HepG2 (cell line): ENCODE data around the gene EHD1. TPM values are rescaled to one million over a fixed set of nuclear protein-coding genes. Genes with fewer than 3 reads are reported as not detected.

ENCODE experiments used
- DPF2 ChIP-seq: sonication (generic); formaldehyde crosslinking; IDR thresholded peaks from 2 replicates; pipeline ENCODE4 v1.4.0; 2020; ENCODE audit warnings: mild to moderate bottlenecking, low read depth, missing genetic modification reagents, borderline replicate concordance
- FOXA3 ChIP-seq: IDR thresholded peaks from 2 replicates; pipeline ENCODE4 v1.6.1; 2016; ENCODE audit warnings: missing genetic modification reagents, missing compliant biosample characterization
- GMEB1 ChIP-seq: sonication (generic); formaldehyde crosslinking; IDR thresholded peaks from 2 replicates; pipeline ENCODE4 v1.5.1; 2020; ENCODE audit warnings: missing genetic modification reagents, mild to moderate bottlenecking, borderline replicate concordance
- JUNB ChIP-seq: sonication (generic); formaldehyde crosslinking; IDR thresholded peaks from 2 replicates; pipeline ENCODE4 v1.8.0; 2022; ENCODE audit warnings: missing genetic modification reagents, mild to moderate bottlenecking, borderline replicate concordance
- KLF13 ChIP-seq: sonication (generic); formaldehyde crosslinking; IDR thresholded peaks from 2 replicates; pipeline ENCODE4 v1.4.0; 2020; ENCODE audit warnings: mild to moderate bottlenecking, missing genetic modification reagents
- MZF1 ChIP-seq: sonication (generic); formaldehyde crosslinking; IDR thresholded peaks from 2 replicates; pipeline ENCODE4 v1.8.1; 2023; ENCODE audit warnings: mild to moderate bottlenecking, missing genetic modification reagents, borderline replicate concordance
- PCBP1 ChIP-seq: fragments of 200-400 bp; formaldehyde crosslinking; IDR thresholded peaks from 2 replicates; pipeline ENCODE4 v1.6.1; 2017; ENCODE audit warnings: mild to moderate bottlenecking, low read depth, low read length, borderline replicate concordance
- PREB ChIP-seq: sonication (generic); formaldehyde crosslinking; IDR thresholded peaks from 2 replicates; pipeline ENCODE4 v1.4.0; 2020; ENCODE audit warnings: missing genetic modification reagents
- SMARCC2 ChIP-seq: fragments of 450-650 bp; IDR thresholded peaks from 2 replicates; pipeline ENCODE4 v1.6.1; 2017; ENCODE audit warnings: antibody characterized with exemption, mild to moderate bottlenecking
- TP53 ChIP-seq: sonication (generic); formaldehyde crosslinking; conservative IDR thresholded peaks from 2 replicates; pipeline ENCODE4 v1.4.0; 2020; ENCODE audit warnings: missing genetic modification reagents
- ZFP90 ChIP-seq: sonication (generic); formaldehyde crosslinking; IDR thresholded peaks from 2 replicates; pipeline ENCODE4 v1.8.0; 2022; ENCODE audit warnings: missing genetic modification reagents, mild to moderate bottlenecking, inconsistent platforms, borderline replicate concordance
- ZNF136 ChIP-seq: sonication (generic); formaldehyde crosslinking; IDR thresholded peaks from 2 replicates; pipeline ENCODE4 v1.8.1; 2022; ENCODE audit warnings: low read depth, mild to moderate bottlenecking, moderate library complexity, missing genetic modification reagents
- ZNF234 ChIP-seq: sonication (generic); formaldehyde crosslinking; conservative IDR thresholded peaks from 2 replicates; pipeline ENCODE4 v1.5.1; 2020; ENCODE audit warnings: mild to moderate bottlenecking, missing genetic modification reagents
- ZNF546 ChIP-seq: sonication (generic); formaldehyde crosslinking; conservative IDR thresholded peaks from 2 replicates; pipeline ENCODE4 v1.8.1; 2023; ENCODE audit warnings: mild to moderate bottlenecking, missing genetic modification reagents
- ZNF614 ChIP-seq: IDR thresholded peaks from 2 replicates; pipeline ENCODE4 v1.6.1; 2018; ENCODE audit warnings: missing biosample characterization, missing genetic modification reagents, inconsistent platforms, borderline replicate concordance
- ZNF660 ChIP-seq: sonication (generic); formaldehyde crosslinking; IDR thresholded peaks from 2 replicates; pipeline ENCODE4 v1.5.1; 2020; ENCODE audit warnings: mild to moderate bottlenecking, low read depth, missing genetic modification reagents, borderline replicate concordance
- ZNF691 ChIP-seq: sonication (generic); formaldehyde crosslinking; IDR thresholded peaks from 2 replicates; pipeline ENCODE4 v1.4.0; 2020; ENCODE audit warnings: missing genetic modification reagents, low read depth, mild to moderate bottlenecking, borderline replicate concordance
- ZNF761 ChIP-seq: sonication (generic); formaldehyde crosslinking; conservative IDR thresholded peaks from 2 replicates; pipeline ENCODE4 v1.4.0; 2020; ENCODE audit warnings: mild to moderate bottlenecking, missing genetic modification reagents
- polyA plus RNA-seq, 8 experiments: library from polyadenylated mRNA; depleted of rRNA in 3 of 8; stranded (reverse) in 7 of 8; unstranded in 1 of 8; fragments of >200 nt; fragmentation: Illumina TruSeq in 4 of 8; extraction: Trizol in 4 of 8; gene quantifications; 2 replicates each; pipeline versions ENCODE4 v1.2.1 to v1.2.3, GENCODE V29; 2011 to 2016; ENCODE audit warnings: low read depth in 4 of 8, missing spikeins in 1 of 8, mixed read lengths in 1 of 8; ENCODE audit not compliant: insufficient read depth in 1 of 8
- total RNA-seq, 5 experiments: library from RNA; depleted of rRNA; stranded (reverse); fragments of >200 nt; fragmentation: Illumina TruSeq; extraction: Trizol; gene quantifications; 2 replicates each; pipeline ENCODE4 v1.2.3, GENCODE V29; 2016; ENCODE audit warnings: low read depth in 1 of 5
- TF ChIP-seq, protein P1 (sequence below): sonication (generic); formaldehyde crosslinking; IDR thresholded peaks from 2 replicates; pipeline ENCODE4 v1.9.0; 2021; ENCODE audit warnings: missing genetic modification reagents, borderline replicate concordance
- TF ChIP-seq, protein P2 (sequence below), 2 experiments: fragments of 450-650 bp in 1 of 2; sonication (generic) in 1 of 2; formaldehyde crosslinking; IDR thresholded peaks; 2 replicates each; pipeline versions ENCODE4 v1.5.0 to v1.8.0; 2020 to 2022; ENCODE audit warnings: mild to moderate bottlenecking in 1 of 2, missing genetic modification reagents in 1 of 2

The EHD1 gene
- total and polyA plus RNA-seq, 2 of the 13 experiments (the other 11 are each of a cell fraction or from before 2014, with no cell fraction given): 23.6 to 26.6 TPM

DNA sequence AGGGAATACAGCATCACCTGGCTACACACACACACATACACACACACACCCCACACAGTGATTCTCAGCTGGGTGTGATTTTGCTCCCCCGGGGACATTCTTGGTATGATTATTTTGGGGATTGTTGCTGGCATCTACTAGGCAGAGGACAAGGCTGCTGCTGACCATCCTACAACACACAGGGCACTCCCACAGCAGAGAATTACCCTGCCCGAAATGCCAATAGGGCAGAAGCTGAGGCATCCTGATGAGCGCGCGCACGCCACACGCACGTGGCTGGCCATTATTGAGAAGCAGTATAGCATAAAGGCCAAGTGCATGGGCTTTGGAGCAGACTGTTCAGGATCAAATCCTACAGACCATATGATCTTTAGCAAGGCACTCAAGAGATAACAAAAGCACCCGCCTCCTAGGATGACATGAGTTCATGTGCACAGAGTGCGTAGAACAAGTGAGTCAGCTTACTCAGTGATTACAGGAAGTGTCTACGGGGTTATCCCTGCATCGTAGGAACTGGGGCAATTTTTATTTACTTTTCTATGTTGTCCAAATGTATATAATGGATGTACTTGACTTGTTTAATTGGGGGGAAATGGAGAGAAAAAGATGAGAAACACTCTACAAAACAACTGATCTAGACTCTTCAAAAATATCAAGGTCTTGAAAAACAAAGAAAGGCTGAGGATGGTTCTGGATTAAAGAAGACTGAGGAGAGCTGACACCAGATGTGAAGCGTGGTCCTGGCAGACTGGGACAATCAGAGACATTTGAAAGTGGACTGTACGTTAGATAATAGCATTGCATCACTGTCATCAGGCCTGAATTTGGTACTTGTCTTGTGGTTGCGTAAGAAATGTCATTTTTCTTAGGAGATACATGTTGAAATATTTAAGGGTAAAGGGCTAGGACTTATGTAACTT is 7.2 kb upstream of the EHD1 start (continued):
- TF ChIP-seq JUNB (0 out of 2 replicates have a peak, but pooled peaks have one; percentile 12), ZFP90 (no peak), ZNF546 (CRISPR knock-in tag) (no peak), PREB (CRISPR knock-in tag) (no peak), SMARCC2 (no peak), ZNF660 (CRISPR knock-in tag) (no peak), ZNF234 (no peak), ZNF691 (no peak), KLF13 (no peak), ZNF614 (CRISPR knock-in tag) (0 out of 2 replicates have a peak, but pooled peaks have one; percentile 6), PCBP1 (no peak), DPF2 (peak; percentile 18; the same call in 1 of the 2 replicates), GMEB1 (CRISPR knock-in tag) (no peak), FOXA3 (CRISPR knock-in tag) (peak; percentile 70), ZNF136 (CRISPR knock-in tag) (no peak), ZNF761 (CRISPR knock-in tag) (no peak), MZF1 (CRISPR knock-in tag) (no peak), TP53 (CRISPR knock-in tag) (no peak)
- TF ChIP-seq, protein P1, sequence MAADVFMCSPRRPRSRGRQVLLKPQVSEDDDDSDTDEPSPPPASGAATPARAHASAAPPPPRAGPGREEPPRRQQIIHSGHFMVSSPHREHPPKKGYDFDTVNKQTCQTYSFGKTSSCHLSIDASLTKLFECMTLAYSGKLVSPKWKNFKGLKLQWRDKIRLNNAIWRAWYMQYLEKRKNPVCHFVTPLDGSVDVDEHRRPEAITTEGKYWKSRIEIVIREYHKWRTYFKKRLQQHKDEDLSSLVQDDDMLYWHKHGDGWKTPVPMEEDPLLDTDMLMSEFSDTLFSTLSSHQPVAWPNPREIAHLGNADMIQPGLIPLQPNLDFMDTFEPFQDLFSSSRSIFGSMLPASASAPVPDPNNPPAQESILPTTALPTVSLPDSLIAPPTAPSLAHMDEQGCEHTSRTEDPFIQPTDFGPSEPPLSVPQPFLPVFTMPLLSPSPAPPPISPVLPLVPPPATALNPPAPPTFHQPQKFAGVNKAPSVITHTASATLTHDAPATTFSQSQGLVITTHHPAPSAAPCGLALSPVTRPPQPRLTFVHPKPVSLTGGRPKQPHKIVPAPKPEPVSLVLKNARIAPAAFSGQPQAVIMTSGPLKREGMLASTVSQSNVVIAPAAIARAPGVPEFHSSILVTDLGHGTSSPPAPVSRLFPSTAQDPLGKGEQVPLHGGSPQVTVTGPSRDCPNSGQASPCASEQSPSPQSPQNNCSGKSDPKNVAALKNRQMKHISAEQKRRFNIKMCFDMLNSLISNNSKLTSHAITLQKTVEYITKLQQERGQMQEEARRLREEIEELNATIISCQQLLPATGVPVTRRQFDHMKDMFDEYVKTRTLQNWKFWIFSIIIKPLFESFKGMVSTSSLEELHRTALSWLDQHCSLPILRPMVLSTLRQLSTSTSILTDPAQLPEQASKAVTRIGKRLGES (CRISPR knock-in tag): no peak
- TF ChIP-seq, protein P2, sequence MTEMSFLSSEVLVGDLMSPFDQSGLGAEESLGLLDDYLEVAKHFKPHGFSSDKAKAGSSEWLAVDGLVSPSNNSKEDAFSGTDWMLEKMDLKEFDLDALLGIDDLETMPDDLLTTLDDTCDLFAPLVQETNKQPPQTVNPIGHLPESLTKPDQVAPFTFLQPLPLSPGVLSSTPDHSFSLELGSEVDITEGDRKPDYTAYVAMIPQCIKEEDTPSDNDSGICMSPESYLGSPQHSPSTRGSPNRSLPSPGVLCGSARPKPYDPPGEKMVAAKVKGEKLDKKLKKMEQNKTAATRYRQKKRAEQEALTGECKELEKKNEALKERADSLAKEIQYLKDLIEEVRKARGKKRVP (CRISPR knock-in tag; IDR thresholded peaks at IDR 0.05): peak in 1 of 2 experiments; percentile 86; a peak in 2 of 4 replicates
